G401.6 (cell line): ENCODE data around the gene CNTN2.

Source experiments
- FAIRE-seq: peaks from 2 replicates; lab custom pipeline; 2012; peaks lifted over from hg19 to GRCh38; lab: Jason Lieb, UNC

The CNTN2 gene, protein sequence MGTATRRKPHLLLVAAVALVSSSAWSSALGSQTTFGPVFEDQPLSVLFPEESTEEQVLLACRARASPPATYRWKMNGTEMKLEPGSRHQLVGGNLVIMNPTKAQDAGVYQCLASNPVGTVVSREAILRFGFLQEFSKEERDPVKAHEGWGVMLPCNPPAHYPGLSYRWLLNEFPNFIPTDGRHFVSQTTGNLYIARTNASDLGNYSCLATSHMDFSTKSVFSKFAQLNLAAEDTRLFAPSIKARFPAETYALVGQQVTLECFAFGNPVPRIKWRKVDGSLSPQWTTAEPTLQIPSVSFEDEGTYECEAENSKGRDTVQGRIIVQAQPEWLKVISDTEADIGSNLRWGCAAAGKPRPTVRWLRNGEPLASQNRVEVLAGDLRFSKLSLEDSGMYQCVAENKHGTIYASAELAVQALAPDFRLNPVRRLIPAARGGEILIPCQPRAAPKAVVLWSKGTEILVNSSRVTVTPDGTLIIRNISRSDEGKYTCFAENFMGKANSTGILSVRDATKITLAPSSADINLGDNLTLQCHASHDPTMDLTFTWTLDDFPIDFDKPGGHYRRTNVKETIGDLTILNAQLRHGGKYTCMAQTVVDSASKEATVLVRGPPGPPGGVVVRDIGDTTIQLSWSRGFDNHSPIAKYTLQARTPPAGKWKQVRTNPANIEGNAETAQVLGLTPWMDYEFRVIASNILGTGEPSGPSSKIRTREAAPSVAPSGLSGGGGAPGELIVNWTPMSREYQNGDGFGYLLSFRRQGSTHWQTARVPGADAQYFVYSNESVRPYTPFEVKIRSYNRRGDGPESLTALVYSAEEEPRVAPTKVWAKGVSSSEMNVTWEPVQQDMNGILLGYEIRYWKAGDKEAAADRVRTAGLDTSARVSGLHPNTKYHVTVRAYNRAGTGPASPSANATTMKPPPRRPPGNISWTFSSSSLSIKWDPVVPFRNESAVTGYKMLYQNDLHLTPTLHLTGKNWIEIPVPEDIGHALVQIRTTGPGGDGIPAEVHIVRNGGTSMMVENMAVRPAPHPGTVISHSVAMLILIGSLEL

GRCh38 chr1:205042911-205043806 is at the start of gene CNTN2:
Gene CNTN2, plus strand, starts transcription at chr1:205043212. Its CDS starts 9,974 bp downstream, at chr1:205053186.
- FAIRE-seq = no peak

DNA sequence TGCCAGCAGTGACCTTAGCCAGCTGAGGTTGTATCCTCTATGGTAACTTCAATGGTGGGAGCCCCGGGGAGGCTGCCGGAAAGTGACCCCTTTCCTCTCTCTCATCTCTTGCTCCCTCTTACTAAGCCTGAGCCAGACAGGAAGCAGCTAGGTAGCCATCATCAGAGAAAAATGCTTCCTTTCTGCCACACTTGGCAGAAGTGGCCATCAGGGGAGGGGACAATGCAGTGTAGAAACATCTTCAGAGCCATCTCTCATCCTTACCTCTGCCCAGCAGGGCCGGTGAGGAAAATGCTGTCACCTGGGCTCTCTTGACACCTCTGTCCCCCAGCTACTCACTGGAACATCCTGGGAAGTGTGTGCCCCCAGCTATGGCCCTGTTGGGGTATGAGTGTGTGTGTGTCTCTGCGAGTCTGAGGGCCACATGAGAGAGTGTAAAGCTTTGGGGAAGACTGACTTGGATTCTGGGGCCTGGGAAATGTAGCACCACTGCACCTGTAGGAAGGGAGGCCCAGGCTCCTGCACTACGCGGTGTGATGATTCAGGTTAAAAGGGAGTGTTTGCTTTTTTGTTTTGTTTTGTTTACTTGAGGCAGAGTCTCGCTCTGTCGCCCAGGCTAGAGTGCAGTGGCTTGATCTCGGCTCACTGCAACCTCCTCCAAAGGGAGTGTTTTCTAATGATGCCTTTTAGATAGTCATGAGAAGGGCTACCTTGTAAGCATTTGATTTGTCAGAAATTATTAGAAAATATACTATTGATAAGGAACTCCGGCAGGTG is 48.7 kb upstream of the CNTN2 start:
- no peak for FAIRE-seq

- FAIRE-seq = no peak
Observed at GRCh38 chr1:204996981-204997380, 46.0 kb upstream of the CNTN2 start.

DNA sequence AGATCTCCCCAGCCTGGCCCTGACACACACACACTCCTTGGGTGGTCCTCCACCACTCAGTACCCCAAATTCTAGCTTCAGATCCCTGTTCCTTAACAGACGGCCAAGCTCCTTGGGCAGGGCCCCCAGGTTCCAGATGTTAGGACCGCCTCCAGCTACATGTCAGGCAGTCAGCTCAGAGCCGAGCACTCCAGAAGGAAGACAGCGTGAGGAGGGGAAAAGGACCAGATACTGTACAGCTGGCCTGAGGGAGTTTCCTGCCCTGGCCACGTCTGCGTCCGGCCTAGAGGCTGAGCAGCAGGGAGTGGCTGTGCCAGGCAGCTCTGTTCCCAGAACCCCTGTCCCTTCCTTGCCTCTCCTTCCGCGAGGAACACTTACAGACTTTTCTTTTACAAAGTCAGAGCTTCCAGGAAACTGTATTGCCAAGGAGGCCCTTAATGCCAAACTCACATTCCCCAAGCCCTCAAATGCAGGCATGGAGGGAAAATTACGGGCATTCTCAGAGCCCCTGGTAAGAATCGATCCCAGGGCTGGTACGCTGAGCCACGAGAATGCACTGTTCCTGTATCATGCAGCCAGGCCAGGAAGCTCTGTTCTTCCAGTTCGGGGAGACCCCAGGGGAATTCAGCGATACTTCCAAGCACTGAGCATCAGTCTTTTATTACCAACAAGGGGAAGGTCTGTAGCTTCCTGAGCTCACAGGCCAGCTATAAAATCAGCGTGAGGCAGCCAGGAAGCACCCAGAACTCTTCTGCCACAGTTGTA is 45.2 kb upstream of the CNTN2 start:
- FAIRE-seq = no peak

DNA sequence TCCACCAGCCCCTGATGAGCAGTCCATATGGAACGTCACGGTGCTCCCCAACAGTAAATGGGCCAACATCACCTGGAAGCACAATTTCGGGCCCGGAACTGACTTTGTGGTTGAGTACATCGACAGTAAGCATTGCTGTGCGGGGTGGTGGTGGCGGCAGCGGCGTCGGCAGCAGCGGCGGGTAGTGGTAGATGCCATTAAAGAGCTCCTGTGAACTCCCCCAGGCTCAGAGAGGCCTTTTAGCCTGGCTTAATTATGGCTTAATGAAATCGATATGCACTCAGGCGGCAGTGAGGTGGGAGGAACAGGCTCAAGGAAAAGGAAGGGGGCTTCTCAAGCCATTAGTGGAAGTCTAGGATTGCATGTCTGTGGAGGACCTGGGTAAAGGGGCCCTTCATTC is 41.9 kb upstream of the CNTN2 start:
- no peak for FAIRE-seq

DNA sequence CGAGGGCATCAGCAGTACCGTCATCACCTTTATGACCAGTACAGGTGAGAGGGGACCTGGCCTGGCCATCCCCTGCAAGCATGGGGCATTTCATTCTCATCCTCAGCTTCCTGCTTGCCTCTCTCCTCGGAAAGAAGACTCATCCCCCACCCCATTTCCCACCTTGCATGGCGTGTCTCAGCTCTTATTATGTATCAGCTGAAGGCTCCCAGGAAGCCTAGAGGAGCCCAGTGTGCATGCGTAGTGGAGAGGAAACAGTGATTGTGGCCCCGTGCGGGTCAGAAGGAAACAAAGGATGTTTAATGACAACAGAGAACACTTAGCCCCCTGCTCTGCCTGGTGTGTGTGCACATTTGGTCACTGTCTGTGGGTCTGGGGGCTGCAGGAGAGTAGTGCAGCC is 40.3 kb upstream of the CNTN2 start:
- no peak for FAIRE-seq

GRCh38 chr1:205003358-205004131 is 39.5 kb upstream of the CNTN2 start:
- no peak for FAIRE-seq

GRCh38 chr1:205004351-205004750 is 38.7 kb upstream of the CNTN2 start:
- FAIRE-seq = no peak

GRCh38 chr1:205008896-205009295 is 34.1 kb upstream of the CNTN2 start:
- no peak for FAIRE-seq

DNA sequence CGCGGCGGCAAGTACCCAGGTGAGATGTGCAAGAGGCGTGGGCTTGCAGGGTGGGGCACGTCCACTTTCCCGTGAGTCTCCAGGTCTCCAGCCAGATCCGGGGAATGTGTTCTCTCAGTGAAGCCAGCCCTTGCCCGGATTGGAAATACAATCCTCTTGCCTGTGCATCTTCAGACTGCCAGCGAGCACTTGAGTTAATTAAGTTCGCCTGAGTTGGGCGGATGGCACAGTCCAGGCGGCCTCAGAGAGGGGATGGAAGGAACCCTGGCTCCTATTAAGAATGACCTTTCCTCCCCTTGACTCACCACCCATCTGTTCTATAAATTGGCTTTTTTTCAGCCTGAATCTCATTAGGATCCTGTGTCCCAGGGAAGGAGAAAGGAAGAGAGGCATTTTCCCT is 33.3 kb upstream of the CNTN2 start:
- FAIRE-seq = no peak

DNA sequence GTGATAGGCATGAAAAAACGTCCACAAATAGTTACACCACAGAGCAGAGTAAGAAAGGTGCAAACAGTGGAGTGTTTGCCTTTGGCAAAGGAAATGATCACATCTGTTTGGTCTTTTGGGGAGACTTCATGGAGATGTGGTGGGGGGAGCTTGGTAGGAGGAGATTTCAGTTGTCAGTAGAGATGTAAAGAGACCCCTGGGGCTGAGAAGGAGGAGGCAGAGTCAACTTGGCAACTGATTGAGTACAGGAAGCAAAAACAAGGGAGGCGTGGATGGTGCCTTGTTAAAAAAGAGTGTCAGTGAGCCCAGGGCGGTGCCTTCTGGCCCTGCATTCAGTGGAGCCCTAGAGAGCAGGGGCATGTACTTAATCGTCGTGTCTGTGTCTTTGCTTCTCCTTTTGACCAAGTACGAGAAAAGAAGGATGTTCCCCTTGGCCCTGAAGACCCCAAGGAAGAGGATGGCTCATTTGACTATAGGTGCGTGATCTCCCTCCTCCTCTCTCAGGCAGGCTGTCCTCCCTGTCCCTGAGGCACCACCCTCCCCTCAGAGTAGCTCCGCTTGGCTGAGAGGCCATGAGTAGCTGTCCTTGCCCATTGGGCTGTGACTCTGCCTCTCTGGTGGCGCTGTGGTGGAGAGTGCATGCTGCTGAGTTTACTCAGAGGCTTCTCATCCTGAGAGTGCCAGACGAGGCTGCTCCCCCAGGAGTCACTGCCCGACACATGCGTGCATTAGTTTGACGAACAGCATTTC is 30.4 kb upstream of the CNTN2 start:
- no peak for FAIRE-seq

- no peak for FAIRE-seq
Observed at GRCh38 chr1:205013683-205014367, 29.2 kb upstream of the CNTN2 start.

GRCh38 chr1:205014783-205015182 is 28.2 kb upstream of the CNTN2 start:
- no peak for FAIRE-seq

DNA sequence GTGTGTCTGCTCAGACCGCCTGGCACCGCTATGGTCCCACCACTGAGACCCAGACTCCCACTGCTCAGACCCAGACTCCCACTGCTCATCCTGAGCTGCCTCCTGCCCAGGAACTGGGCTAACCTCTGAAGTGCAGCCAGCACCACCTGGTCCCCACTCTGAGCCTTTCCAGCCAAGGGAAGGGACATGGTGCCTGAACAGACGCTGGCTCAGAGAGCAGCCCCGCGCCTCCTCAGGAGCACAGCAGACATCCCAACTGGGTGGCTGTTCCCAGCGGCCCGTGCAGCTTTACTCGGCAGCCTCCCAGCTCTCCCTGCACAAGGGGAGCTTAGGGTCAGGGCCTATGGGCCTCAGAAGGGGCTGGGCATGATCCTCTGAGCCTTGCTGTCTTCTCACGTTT is 27.8 kb upstream of the CNTN2 start:
- no peak for FAIRE-seq

DNA sequence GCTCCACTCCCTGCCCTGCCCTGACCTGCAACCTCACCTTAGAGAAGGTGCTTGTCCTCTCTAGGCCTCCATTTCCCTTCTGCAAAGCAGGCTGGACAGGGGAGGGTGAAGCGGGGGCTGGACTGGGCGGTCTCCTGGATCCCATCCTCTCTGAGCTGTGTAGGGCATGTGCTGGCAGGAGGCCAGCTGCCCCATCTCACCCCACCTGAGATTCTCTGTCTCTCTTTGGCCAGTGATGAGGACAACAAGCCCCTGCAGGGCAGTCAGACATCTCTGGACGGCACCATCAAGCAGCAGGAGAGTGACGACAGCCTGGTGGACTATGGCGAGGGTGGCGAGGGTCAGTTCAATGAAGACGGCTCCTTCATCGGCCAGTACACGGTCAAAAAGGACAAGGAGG is 26.9 kb upstream of the CNTN2 start:
- no peak for FAIRE-seq

DNA sequence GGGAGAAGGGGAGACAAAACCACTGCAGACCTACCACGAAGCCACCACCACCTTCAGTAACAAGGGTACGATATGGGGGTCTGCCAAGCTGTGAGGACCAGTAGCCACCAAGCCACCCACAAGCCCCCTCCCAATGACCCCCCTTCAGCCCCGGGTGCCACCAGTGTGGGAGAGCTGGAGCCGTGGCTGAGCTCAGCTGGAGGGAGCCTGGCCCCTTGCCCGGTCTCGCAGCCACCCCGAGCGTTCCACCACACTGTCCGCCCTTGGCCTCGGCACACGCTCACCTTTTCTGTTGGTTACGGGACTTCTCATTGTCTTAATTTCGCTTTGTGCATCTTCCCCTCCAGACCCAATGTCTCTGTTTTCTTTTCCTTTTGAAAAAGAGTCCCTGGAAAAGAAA is 26.4 kb upstream of the CNTN2 start:
- FAIRE-seq = no peak

DNA sequence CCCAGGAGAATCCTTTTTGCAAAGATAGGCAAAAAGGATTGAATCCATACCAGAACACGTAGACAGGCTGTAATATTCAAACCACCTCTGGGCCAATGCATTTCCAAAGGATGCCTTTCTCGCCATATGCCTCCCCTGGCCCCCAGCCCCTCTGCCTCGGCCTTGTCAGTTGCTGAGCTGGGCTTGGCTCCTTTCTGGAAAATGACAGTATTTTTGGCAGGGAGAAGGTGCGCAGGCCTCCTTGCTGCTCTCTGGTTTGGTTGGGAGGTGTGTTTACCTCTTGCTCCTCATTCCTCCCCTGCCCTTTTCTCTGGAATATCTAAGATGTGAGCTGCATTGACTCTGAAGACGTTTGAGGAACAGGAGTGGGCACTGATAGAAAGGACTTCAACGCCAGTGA is 26.0 kb upstream of the CNTN2 start:
- FAIRE-seq = no peak

DNA sequence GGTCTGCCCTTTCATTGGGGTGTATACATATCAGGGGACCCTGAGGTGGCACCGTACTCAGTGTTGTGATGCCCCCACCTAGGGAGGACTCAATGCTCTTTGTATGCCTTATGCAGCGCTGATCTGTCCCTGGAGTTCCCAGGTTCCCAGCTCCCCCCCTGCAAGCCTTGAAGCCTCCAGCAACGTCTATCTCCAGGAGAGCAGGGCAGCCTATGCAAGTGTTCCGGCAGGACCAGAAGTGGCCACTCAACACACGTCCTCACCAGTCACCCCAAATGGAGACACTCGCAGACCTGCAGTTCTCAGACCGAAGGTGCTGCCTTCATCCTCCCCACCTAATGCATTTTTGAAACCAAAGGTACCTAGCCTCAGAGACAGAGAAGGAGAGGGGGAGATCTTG is 25.2 kb upstream of the CNTN2 start:
- no peak for FAIRE-seq
